Measurements from ENCODE around the gene PPP1R14B. TPM values are rescaled to one million over a fixed set of nuclear protein-coding genes. Genes with fewer than 3 reads are reported as not detected.

PPP1R14B gene
- total RNA-seq, 4 donors from 2014 or later: 34.2 to 103 (median 83.8) TPM

DNA sequence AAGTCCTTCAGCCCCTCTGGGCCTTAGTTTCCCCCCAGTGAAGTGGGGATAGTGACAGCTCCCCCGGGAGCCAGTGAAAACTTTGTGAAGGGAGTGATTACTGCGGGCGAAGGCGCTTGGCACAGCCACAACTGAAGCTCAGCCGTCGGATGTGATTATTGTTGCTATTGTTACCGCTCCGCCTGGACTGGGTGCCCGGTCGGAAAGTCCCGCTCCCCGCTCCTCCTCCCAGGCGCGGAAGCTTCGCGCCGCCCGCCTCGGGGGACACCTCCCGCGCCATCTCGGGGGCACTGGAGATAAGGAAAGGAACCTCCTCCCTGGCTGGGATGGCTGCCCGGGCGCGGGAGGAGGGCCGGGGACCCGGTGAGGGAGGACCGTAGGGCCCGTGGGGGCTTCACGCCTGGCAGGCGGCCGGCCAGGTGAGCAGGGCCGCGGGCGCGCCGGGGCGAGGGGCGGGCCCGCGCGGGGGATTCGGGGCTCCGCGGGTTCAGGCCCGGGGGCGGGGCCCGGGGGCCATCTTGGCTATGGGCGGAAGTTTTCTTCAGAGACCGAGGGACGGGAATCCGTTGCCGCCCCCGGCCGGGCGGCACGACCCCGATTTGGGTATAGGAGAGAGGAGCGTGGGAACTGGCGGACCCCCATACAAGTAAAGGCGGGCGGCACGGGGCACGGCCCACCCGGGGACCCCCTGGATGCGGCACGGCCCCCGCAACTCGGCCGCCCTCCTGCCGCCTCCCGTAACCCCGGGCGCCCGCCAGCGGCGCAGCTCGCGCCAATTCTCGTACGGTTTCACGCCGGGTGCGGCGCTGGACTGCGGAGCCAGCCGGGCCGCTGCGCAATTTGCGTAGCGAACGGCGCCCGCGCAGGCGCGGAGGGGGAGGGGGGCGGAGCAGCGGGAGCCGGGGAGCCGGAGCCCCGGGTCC, 38.5 kb upstream of the PPP1R14B start, which contains the start of gene GPR137:
Gene GPR137 (plus strand): TSS at position 887 of the 923 bp plus-strand sequence. CDS start 677 bp downstream, outside the sequence.
- intact Hi-C loops (cut with DNase I): no loop called here
- Histone ChIP-seq H3K9me3 (no peaks in the 10 kb centered on the region), H3K4me3 (replicated peaks in 1 of 3) (peak within 1 kb of the TSS; percentile 81 to 91 (median 88)), H3K27me3 (no peaks in the 10 kb centered on the region), H3K27ac (peak within 1 kb of the TSS; percentile 83 to 91 (median 90)), H3K36me3 (no peaks in the 10 kb centered on the region), H3K4me1 (peaks cover 9 to 23% of the 10 kb centered on the region in 2 donors)
- 0 to 1% methylated on average over 18 to 29 of the region's 102 CpGs for WGBS, 2 donors
- DNase-seq: peak; percentile 86 to 87
- TF ChIP-seq POLR2A (IDR thresholded peaks at IDR 0.05): peak in 1 of 2 donors; percentile 59
- TF ChIP-seq, protein P1, sequence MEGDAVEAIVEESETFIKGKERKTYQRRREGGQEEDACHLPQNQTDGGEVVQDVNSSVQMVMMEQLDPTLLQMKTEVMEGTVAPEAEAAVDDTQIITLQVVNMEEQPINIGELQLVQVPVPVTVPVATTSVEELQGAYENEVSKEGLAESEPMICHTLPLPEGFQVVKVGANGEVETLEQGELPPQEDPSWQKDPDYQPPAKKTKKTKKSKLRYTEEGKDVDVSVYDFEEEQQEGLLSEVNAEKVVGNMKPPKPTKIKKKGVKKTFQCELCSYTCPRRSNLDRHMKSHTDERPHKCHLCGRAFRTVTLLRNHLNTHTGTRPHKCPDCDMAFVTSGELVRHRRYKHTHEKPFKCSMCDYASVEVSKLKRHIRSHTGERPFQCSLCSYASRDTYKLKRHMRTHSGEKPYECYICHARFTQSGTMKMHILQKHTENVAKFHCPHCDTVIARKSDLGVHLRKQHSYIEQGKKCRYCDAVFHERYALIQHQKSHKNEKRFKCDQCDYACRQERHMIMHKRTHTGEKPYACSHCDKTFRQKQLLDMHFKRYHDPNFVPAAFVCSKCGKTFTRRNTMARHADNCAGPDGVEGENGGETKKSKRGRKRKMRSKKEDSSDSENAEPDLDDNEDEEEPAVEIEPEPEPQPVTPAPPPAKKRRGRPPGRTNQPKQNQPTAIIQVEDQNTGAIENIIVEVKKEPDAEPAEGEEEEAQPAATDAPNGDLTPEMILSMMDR (IDR thresholded peaks at IDR 0.05): no peak

GRCh38 chr11:64284048-64284961, 37.6 kb upstream of the PPP1R14B start, which contains the start of gene BAD:
Gene BAD (minus strand): TSS chr11:64284665. CDS start chr11:64284368, 297 bp downstream.
- 4 to 34% methylated on average over 2 to 24 of the region's 44 CpGs for WGBS, 2 donors
- peak in 1 of 2 donors; percentile 79 for TF ChIP-seq POLR2A (IDR thresholded peaks at IDR 0.05)
- TF ChIP-seq, protein P1 (IDR thresholded peaks at IDR 0.05): no peak
- DNase-seq: peak; percentile 95 to 96
- no peaks in the 10 kb centered on the region for H3K9me3 ChIP-seq
- H3K4me3 ChIP-seq (replicated peaks in 1 of 3): peak within 1 kb of the TSS; percentile 81 to 91 (median 88)
- H3K4me1 ChIP-seq: peaks cover 9 to 23% of the 10 kb centered on the region in 2 donors
- no peaks in the 10 kb centered on the region for H3K27me3 ChIP-seq
- intact Hi-C loops (cut with DNase I): no loop called here
- peak within 1 kb of the TSS; percentile 83 to 91 (median 90) for H3K27ac ChIP-seq
- H3K36me3 ChIP-seq: no peaks in the 10 kb centered on the region

- Histone ChIP-seq H3K36me3 (peaks cover 0 to 7% of the 10 kb centered on the region in 2 donors), H3K27me3 (no peaks in the 10 kb centered on the region), H3K4me3 (replicated peaks in 1 of 3) (no peak overlapping the region), H3K4me1 (peaks cover 9 to 23% of the 10 kb centered on the region in 2 donors), H3K27ac (no peak overlapping the region), H3K9me3 (no peaks in the 10 kb centered on the region)
- no peak for DNase-seq
- intact Hi-C loops (cut with DNase I): no loop called here
- TF ChIP-seq POLR2A (IDR thresholded peaks at IDR 0.05): no peak
- TF ChIP-seq, protein P1 (IDR thresholded peaks at IDR 0.05): no peak
- 94% methylated on average over 3 of the region's 3 CpGs for WGBS, 2 donors
Measured at GRCh38 chr11:64283092-64283491, 36.3 kb upstream of the PPP1R14B start.

- Histone ChIP-seq H3K27me3 (no peaks in the 10 kb centered on the region), H3K4me1 (peaks cover 9 to 23% of the 10 kb centered on the region in 2 donors), H3K9me3 (no peaks in the 10 kb centered on the region), H3K36me3 (peaks cover 3 to 7% of the 10 kb centered on the region in 2 donors), H3K4me3 (replicated peaks in 1 of 3) (no peak overlapping the region), H3K27ac (no peak overlapping the region)
- no peak for DNase-seq
- intact Hi-C loops (cut with DNase I): no loop called here
- TF ChIP-seq, protein P1 (IDR thresholded peaks at IDR 0.05): no peak
- TF ChIP-seq POLR2A (IDR thresholded peaks at IDR 0.05): no peak
- 97% methylated on average over 22 of the region's 22 CpGs for WGBS, 2 donors
Measured at GRCh38 chr11:64281957-64282770, 35.4 kb upstream of the PPP1R14B start.

Measured in thyroid gland (tissue), 4 donors.